Prostate gland (tissue), 2 donors: ENCODE results near the gene CREG1.

Source experiments
- CTCF ChIP-seq, 4 experiments: fragments of 200-600 bp in 2 of 4; fragments of 450-650 bp in 2 of 4; sonication (generic) in 2 of 4; IDR thresholded peaks; 1 replicate in 3 of 4; 2 replicates in 1 of 4; pipeline ENCODE4 v1.5.1; 2016 to 2019; ENCODE audit warnings: antibody characterized with exemption in 4 of 4, mild to moderate bottlenecking in 2 of 4, moderate library complexity in 2 of 4
- POLR2A ChIP-seq: fragments of 450-650 bp; IDR thresholded peaks from one replicate; pipeline ENCODE4 v1.6.1; 2016; ENCODE audit warnings: antibody characterized with exemption, mild to moderate bottlenecking

- TF ChIP-seq CTCF (IDR thresholded peaks at IDR 0.05) (no peak), POLR2A (no peak)
These were observed 41.3 kb upstream of the CREG1 start for GRCh38 chr1:167594822-167595221.
